ENCODE measurements around the gene PLEKHG4B. TPM values are rescaled to one million over a fixed set of nuclear protein-coding genes. Genes with fewer than 3 reads are reported as not detected.

Gene PLEKHG4B
- total RNA-seq, 2 experiments from 2014 or later, result not detected

DNA sequence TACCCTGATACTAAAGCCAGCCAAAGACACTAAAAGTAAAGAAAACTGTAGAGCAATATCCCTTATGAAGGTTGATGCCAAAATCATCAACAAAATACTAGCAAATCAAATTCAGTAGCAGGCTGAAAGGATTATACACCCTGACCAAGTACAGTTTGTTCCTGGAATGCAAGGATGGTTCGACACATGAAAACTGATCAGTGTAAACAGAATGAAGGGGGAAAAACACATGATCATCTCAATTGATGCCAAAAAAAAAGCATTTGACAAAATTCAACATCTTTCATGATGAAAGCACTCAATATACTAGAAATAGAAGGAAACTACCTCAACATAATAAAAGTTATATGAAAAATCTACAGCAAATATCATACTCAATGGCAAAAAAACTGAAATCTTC, 55.8 kb downstream of the PLEKHG4B start:
- H3K9me3 Mint-ChIP-seq, result peaks cover 11% of the 10 kb centered on the region
- ChIA-PET POLR2A (no interaction called here), CTCF (interaction anchor here (1.9 kb wide), 1 partner anchor 41 kb away, joined by 6 read pairs; no protein-coding TSS in a partner anchor)
- H3K27ac Mint-ChIP-seq, result no peak overlapping the region
- TF ChIP-seq, protein P1, sequence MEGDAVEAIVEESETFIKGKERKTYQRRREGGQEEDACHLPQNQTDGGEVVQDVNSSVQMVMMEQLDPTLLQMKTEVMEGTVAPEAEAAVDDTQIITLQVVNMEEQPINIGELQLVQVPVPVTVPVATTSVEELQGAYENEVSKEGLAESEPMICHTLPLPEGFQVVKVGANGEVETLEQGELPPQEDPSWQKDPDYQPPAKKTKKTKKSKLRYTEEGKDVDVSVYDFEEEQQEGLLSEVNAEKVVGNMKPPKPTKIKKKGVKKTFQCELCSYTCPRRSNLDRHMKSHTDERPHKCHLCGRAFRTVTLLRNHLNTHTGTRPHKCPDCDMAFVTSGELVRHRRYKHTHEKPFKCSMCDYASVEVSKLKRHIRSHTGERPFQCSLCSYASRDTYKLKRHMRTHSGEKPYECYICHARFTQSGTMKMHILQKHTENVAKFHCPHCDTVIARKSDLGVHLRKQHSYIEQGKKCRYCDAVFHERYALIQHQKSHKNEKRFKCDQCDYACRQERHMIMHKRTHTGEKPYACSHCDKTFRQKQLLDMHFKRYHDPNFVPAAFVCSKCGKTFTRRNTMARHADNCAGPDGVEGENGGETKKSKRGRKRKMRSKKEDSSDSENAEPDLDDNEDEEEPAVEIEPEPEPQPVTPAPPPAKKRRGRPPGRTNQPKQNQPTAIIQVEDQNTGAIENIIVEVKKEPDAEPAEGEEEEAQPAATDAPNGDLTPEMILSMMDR (IDR thresholded peaks at IDR 0.05), result no peak
- H3K27me3 Mint-ChIP-seq, result no peaks in the 10 kb centered on the region
- DNase-seq (no peak), ATAC-seq (no peak)
- H3K36me3 Mint-ChIP-seq (ENCODE audit: low read depth), result peaks cover 3% of the 10 kb centered on the region
- no peak overlapping the region for H3K4me3 Mint-ChIP-seq
- intact Hi-C loops (cut with micrococcal nuclease), result no loop called here
- H3K4me1 Mint-ChIP-seq (ENCODE audit: low read depth), result no peaks in the 10 kb centered on the region

DNA sequence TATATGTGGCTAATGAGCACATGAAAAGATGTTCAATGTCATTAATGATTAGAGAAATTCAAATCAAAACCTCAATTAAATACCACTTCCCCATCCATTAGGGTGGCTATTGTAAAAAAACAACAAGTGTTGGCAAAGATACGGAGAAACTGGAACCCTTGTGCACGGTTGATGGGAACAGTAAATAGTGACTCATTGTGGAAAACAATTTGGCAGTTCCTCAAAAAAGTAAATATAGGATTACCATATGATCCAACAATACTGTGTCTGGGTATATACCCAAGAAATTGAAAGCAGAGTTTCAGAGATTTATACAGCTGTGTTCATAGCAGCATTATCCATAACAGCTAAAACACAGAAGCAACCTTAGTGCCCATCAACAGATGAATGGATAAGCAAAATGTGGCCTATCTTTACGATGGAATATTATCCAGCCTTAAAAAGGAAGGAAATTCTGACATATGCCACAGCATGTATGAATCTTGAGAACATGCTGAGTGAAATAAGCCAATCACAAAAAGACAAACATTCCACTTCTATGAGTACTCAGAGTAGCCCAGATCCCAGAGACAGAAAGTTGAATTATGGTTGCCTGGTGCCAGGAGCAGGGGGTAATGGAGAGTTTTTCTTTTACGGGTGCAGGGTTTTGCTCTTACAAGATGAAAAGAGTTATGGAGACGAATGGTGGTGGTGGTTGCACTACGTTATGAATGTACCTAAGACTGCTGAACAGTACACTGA, 57.9 kb downstream of the PLEKHG4B start:
- ATAC-seq, result no peak
- peaks cover 11% of the 10 kb centered on the region for H3K9me3 Mint-ChIP-seq
- CTCF ChIA-PET, result no interaction called here

DNA sequence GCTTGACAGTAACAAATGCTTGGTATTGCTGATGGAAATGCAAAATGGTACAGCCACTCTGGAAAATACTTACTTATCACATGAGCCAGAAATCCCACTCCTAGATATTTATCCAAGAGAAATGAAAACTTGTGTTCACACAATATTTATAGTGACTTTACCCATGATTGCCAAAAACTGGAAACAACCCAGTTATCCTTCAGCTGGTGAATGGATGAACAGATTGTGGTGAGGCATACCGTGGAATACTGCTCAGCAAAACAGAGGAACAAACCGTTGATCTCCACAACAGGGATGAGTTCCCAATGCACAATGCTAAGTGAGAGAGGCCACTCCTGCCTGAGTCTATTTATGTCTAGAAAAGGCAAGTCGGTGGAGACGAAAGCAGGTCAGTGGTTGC, 58.8 kb downstream of the PLEKHG4B start:
- Mint-ChIP-seq H3K36me3 (ENCODE audit: low read depth) (peaks cover 3% of the 10 kb centered on the region), H3K9me3 (peaks cover 11% of the 10 kb centered on the region), H3K27ac (no peak overlapping the region), H3K4me3 (no peak overlapping the region), H3K4me1 (ENCODE audit: low read depth) (no peaks in the 10 kb centered on the region), H3K27me3 (no peaks in the 10 kb centered on the region)
- no peak for DNase-seq
- CTCF ChIA-PET, result no interaction called here
- TF ChIP-seq, protein P1 (IDR thresholded peaks at IDR 0.05), result no peak
- POLR2A ChIA-PET, result no interaction called here
- ATAC-seq, result no peak
- intact Hi-C loops (cut with micrococcal nuclease), result no loop called here

More for the DNA sequence above, 57.9 kb downstream of the PLEKHG4B start:
- H3K4me3 Mint-ChIP-seq, result no peak overlapping the region
- intact Hi-C loops (cut with micrococcal nuclease), result no loop called here
- H3K4me1 Mint-ChIP-seq (ENCODE audit: low read depth), result no peaks in the 10 kb centered on the region
- POLR2A ChIA-PET, result no interaction called here
- H3K36me3 Mint-ChIP-seq (ENCODE audit: low read depth), result peaks cover 3% of the 10 kb centered on the region
- H3K27me3 Mint-ChIP-seq, result no peaks in the 10 kb centered on the region
- H3K27ac Mint-ChIP-seq, result no peak overlapping the region
- DNase-seq, result no peak
- TF ChIP-seq, protein P1 (IDR thresholded peaks at IDR 0.05), result no peak

DNA sequence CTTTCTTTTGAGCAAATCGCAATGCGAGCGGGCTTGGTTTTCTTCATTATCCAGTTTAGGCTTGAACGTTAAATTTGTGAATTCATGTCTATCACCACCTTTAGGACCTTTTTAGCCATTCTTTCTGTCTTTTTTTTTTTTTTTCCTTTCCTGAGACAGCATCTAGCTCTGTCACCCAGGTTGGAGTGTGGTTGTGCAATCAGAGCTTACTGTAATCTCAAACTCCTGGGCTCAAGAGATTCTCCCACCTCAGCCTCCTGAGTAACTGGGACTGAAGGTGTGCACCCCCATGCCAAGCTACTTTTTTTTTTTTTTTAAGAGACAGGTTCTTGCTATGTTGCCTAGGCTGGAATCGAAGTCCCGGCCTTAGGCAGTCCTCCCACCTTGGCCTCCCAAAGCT, 60.1 kb downstream of the PLEKHG4B start:
- Mint-ChIP-seq H3K4me1 (ENCODE audit: low read depth) (no peaks in the 10 kb centered on the region), H3K36me3 (ENCODE audit: low read depth) (peaks cover 3% of the 10 kb centered on the region), H3K27ac (no peak overlapping the region), H3K4me3 (no peak overlapping the region), H3K27me3 (no peaks in the 10 kb centered on the region), H3K9me3 (peaks cover 10% of the 10 kb centered on the region)
- TF ChIP-seq, protein P1 (IDR thresholded peaks at IDR 0.05), result no peak
- CTCF ChIA-PET, result no interaction called here
- POLR2A ChIA-PET, result no interaction called here
- DNase-seq, result no peak
- intact Hi-C loops (cut with micrococcal nuclease), result no loop called here
- no peak for ATAC-seq

DNA sequence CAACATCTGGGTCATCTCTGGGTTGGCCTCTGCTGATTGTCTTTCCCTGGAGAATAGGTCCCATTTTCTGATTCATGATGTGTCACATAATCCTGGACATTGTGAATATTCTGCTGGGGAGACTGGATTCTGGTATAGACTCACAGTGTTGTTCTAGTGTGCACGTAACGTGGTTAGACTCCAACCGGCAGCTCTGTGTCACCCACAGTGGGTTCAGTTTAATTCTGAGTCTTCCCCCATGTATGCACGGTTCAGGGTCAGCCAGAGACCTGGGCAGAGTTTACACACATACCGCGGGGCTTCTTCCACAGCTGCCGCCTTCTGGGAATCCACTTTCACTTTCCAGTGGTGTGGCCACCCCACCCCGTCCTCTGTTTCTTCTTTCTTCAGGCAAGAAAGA, 61.3 kb downstream of the PLEKHG4B start:
- no peaks in the 10 kb centered on the region for H3K9me3 Mint-ChIP-seq
- H3K4me3 Mint-ChIP-seq, result no peak overlapping the region
- no peaks in the 10 kb centered on the region for H3K4me1 Mint-ChIP-seq (ENCODE audit: low read depth)
- CTCF ChIA-PET, result no interaction called here
- H3K27ac Mint-ChIP-seq, result no peak overlapping the region
- TF ChIP-seq, protein P1 (IDR thresholded peaks at IDR 0.05), result no peak
- H3K36me3 Mint-ChIP-seq (ENCODE audit: low read depth), result no peaks in the 10 kb centered on the region
- no peak for ATAC-seq
- H3K27me3 Mint-ChIP-seq, result no peaks in the 10 kb centered on the region
- POLR2A ChIA-PET, result no interaction called here
- intact Hi-C loops (cut with micrococcal nuclease), result no loop called here
- DNase-seq, result no peak

Data from activated CD8-positive, alpha-beta T cell treated with anti-CD3 and anti-CD28 coated beads for 36 hours (primary cell).